Measurements from ENCODE around the gene CADM1.

DNA sequence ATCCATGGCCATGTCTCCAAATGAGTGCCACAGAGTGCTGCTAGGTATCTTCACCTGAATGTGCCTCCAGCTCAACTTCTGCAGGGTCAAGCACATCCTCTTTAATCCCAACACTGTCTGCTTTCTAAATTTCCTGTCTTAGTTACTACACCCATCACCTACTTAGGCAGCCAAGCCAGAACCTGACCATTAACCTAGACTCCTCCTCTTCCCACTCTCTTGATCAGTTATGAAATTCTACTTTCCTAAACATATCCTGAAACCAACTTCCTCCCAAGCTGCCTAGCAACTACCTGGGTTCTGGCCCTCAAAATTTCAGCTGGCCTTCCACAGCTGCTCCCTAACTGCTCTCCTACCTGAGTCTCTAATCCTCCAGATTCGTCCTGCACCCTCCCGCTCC is 22.7 kb downstream of the CADM1 start:
- TF ChIP-seq POLR2AphosphoS5 (IDR thresholded peaks at IDR 0.05) (no peak), CTCF (IDR thresholded peaks at IDR 0.05) (no peak)

Data from stomach (tissue), 4 donors.